Keratinocyte (primary cell): Measurements from ENCODE around the gene CACNA2D4.

ENCODE experiments used
- EZH2 ChIP-seq: IDR thresholded peaks from one replicate; pipeline ENCODE4 v1.6.1; 2012; ENCODE audit warnings: inconsistent platforms, mild to moderate bottlenecking, low read length, moderate library complexity
- TF ChIP-seq, protein P1 (sequence below), 3 experiments: IDR thresholded peaks in 1 of 3; conservative IDR thresholded peaks in 1 of 3; optimal IDR thresholded peaks in 1 of 3; 2 replicates in 2 of 3; 3 replicates in 1 of 3; pipeline versions ENCODE3 to v1.5.1; 2011; ENCODE audit warnings: low read length in 3 of 3, mild to moderate bottlenecking in 3 of 3, moderate library complexity in 2 of 3, control low read depth in 1 of 3, inconsistent platforms in 1 of 3; ENCODE audit not compliant: insufficient read depth in 2 of 3; ENCODE audit errors: extremely low read depth in 1 of 3

GRCh38 chr12:1880876-1881275 is 37.6 kb downstream of the CACNA2D4 start:
- TF ChIP-seq, protein P1, sequence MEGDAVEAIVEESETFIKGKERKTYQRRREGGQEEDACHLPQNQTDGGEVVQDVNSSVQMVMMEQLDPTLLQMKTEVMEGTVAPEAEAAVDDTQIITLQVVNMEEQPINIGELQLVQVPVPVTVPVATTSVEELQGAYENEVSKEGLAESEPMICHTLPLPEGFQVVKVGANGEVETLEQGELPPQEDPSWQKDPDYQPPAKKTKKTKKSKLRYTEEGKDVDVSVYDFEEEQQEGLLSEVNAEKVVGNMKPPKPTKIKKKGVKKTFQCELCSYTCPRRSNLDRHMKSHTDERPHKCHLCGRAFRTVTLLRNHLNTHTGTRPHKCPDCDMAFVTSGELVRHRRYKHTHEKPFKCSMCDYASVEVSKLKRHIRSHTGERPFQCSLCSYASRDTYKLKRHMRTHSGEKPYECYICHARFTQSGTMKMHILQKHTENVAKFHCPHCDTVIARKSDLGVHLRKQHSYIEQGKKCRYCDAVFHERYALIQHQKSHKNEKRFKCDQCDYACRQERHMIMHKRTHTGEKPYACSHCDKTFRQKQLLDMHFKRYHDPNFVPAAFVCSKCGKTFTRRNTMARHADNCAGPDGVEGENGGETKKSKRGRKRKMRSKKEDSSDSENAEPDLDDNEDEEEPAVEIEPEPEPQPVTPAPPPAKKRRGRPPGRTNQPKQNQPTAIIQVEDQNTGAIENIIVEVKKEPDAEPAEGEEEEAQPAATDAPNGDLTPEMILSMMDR (optimal IDR thresholded peaks at IDR 0.05 in 1 of 3, IDR thresholded peaks at IDR 0.05 in 1 of 3, conservative IDR thresholded peaks at IDR 0.05 in 1 of 3; ENCODE audit: extremely low read depth in 1 of 3, insufficient read depth in 2 of 3, low read length in 3 of 3): no peak
- no peak for TF ChIP-seq EZH2
